PC-9 (cell line): ENCODE data around the gene EHD4.

Experiments
- CTCF ChIP-seq: fragments of 200-600 bp; sonication (generic); conservative IDR thresholded peaks from 2 replicates; pipeline ENCODE4 v1.6.1; 2017; ENCODE audit warnings: mixed run types, antibody characterized with exemption, mild to moderate bottlenecking, moderate library complexity
- EZH2 ChIP-seq: fragments of 200-600 bp; sonication (generic); IDR thresholded peaks from 2 replicates; pipeline ENCODE4 v1.8.0; 2017; ENCODE audit warnings: antibody characterized with exemption, low read depth

GRCh38 chr15:41876689-41877088 lies 95.7 kb downstream of the EHD4 start:
- TF ChIP-seq CTCF (no peak), EZH2 (no peak)
